ENCODE results near the gene ANHX.

ANHX gene

DNA sequence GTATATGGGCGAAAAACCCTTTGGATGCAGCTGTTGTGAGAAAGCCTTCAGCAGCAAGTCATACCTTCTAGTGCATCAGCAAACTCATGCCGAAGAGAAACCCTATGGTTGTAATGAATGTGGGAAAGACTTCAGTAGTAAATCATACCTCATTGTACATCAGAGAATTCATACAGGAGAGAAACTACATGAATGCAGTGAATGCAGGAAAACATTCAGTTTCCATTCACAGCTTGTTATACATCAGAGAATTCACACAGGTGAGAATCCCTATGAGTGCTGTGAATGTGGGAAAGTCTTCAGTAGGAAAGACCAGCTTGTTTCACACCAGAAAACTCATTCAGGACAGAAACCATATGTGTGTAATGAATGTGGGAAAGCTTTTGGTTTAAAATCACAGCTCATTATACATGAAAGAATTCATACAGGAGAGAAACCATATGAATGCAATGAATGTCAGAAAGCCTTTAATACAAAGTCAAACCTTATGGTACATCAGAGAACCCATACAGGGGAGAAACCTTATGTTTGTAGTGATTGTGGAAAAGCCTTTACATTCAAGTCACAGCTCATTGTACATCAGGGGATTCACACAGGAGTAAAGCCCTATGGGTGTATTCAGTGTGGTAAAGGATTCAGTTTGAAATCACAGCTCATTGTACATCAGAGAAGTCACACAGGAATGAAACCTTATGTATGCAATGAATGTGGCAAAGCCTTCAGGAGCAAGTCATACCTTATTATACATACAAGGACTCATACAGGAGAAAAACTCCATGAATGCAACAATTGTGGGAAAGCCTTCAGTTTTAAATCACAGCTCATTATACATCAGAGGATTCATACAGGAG lies 33.0 kb downstream of the ANHX start:
- no peak for DNase-seq

DNA sequence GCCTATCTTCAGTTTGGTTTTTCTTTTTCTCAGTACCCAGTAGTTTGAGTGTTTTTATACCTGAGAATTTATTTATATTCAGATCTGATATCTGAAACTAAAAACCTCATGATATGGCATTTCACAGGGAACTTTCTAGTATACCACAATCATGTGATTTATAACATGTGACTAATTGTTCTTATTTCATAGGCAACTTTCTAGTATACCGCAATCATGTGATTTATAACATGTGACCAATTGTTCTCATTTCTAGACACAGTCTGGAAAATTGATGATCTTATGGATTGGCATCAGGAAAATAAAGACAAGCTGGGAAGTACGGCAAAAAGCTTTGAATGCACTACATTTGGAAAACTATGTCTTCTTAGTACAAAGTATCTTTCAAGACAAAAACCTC lies 33.8 kb downstream of the ANHX start:
- no peak for DNase-seq

- DNase-seq: no peak
Observed at GRCh38 chr12:133192847-133193246, 42.8 kb downstream of the ANHX start.

GRCh38 chr12:133190176-133190575 lies 45.5 kb downstream of the ANHX start:
- DNase-seq: no peak

- DNase-seq: peak; percentile 93
Observed at GRCh38 chr12:133181238-133181959, 54.3 kb downstream of the ANHX start, which contains the start of gene ZNF268. TSS of gene ZNF268 (plus strand) at chr12:133181495. CDS start at chr12:133181998, 503 bp downstream.

- no peak for DNase-seq
Observed at GRCh38 chr12:133180669-133181068, 55.0 kb downstream of the ANHX start.

DNA sequence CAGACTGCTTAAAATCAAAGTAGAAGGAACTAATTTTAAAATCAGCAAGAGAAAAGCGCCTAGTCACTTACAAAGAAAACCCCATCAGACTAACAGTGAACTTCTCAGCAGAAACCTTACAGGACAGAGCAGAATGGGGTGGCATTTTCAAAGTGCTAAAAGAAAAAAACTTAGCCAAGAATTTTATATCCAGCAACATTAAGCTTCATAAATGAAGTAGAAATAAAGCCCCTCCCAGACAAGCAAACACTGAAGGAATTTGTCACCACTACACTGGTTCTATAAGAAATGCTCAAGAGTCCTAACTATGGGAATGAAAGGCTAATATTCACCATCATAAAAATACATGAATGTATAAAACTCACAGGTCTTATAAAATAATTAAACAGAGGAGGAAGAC lies 60.8 kb downstream of the ANHX start:
- no peak for DNase-seq

DNA sequence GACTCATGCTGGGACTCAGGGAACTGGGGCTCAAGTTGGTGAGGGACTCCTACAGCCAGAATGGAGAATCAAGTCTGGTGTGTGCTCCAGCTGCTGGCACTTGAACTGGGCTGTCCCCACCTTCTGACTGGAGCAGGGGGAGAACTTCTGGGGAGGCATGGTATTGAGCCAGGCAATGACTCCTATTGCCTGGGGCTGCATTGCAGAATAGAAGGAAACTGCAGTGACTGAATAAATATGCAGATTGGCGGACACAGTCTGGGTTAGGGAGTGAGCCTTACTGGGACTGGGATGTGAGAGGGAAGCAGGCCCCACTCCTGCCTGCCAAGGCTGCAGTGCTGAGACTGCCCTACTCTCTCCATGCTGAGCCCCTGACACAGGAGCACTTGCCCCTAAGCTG lies 63.2 kb downstream of the ANHX start:
- no peak for DNase-seq

All from femur (tissue), 1 donor.